ENCODE measurements around the gene LINC00237.
A peak's percentile ranks its signal among the peaks of the same experiment; 100 is the strongest.

LINC00237 gene

DNA sequence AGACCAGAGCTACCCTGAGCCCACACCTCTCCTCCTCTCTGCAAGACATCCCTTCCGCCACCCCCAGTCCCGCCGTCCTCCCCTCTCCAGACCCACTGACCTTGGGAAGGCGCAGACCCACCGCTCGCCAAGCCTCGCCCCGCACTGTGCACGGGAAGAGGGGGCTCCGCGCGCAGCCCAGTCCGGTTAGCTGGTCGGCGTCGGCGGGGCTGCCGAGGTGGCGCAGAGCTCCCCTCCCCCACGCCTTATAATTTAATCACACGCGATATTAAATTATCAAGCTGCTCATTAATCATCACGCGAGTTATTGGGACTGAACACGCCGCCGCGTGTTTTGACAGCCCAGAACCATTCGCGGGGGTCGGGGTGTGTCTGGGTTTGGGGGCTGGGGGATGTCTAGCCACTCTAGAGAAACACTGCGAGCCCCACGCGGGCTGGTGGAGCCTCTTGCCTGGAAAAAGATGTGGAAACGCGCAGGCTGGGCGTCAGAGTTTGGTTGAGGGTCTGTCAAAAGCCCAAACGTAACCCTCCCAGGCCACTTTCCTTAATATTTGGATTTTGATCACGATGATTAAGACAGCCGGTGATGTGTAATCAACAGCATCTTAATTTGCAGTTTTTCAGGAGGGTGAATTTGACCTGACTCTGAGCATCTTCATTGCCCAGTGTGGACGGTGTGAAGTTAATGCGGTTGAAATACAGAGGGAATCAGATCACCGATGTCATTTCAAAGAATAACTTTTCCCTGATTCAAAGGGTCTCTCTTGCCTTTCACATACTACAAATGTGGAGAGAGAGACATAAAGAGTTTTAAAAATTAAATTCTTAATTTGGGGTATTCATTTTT is at the start of gene LINC00237:
LINC00237 (minus strand) TSS at position 188 of the 847 bp plus-strand sequence.
- no peak for DNase-seq (ENCODE audit: low spot score)

DNA sequence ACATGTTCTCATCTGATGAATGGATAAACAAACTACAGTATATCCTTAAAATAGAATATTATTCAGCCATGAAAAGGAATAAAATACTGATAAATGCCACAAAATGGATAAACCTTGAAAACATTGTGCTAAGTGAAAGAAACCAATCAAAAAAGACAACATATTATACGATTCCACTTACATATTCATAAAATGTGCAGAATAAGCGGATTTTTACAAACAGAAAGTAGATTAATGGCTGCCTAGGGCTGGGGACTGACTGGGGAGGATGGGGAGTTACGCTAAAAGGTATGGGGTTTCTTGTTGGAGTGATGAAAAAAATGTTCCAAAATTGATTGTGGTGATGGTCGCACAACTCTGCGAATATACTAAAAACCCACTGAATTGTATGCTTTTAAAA is 49.1 kb upstream of the LINC00237 start:
- no peak for DNase-seq (ENCODE audit: low spot score)

DNA sequence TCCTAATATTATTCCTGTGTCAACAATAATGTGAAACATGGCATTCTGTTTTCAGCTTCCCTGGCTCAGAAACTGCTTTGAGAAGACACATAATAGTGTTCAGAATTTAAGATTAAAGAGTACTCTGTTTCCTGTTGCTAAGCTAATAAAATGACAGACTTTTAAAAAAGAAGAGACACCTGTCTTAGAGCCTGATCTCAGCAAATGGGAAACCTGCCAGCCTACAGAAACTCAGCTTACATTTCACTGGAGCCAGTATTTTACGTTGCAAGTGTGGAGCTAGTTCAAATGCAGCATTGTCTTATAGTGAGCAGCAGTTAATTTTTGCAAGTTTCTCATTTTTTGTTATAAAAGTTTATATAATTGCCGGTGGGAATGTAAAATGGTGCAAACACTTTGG is 48.5 kb upstream of the LINC00237 start:
- DNase-seq (ENCODE audit: low spot score): no peak

DNA sequence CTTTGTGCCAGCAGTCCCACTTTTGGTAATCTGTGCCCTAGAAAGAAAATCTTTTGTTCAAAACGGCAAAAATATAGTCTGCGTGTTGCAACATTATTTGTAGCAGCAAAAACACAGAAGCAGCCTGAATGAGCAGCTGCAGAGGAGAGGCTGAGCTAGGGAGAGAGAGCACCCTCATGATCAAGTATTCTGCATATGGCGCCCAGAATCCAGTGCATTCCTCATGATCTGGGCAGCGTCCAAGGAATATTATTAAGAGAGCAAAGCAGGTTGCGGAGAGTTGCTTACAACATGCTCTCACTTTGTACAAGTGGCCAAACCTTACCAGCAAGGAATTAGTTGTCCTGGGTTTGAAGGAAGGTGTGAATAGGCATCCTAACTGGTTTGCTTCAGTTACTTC is 45.6 kb upstream of the LINC00237 start:
- no peak for DNase-seq (ENCODE audit: low spot score)

DNA sequence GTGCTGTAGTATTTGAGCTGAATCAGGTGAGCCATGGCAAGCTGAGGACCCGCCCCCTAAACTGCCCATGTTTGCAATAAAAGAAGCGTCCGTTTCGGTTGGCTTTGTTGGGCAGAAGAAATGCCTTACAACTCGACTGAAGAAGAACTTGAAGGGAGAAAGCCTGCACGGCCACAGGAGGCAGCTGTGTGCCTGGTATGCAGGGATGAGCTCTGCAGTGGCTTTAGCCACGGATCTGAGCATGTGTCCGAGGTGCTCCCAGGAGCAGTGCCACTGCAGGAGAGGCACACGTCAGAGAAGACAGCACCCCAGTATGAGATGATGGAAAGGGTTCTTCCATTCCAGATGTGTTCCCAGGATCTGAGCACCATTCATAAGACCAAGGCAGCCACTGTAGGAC is 43.2 kb upstream of the LINC00237 start:
- DNase-seq (ENCODE audit: low spot score): no peak

- DNase-seq (ENCODE audit: low spot score): no peak
Measured at GRCh38 chr20:21147593-21147992, 41.4 kb upstream of the LINC00237 start.

DNA sequence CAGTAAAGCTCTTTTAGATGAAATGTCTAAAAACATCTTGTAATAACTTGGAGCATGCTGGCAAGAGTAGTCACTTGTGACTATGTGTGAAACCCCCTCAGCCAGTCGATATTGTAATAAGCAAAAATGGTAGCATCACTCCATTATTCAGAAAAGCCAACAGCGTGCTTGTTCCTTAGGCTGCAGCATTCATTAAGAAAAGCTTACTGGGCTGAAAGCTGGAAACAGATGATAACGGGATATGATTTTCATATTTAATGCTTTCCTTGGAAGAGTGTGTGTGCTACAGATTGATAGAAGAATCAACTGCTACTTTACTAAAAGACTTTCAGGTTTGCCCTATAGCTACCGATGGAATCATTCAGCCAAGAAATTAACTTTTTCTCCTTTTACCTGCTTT is 40.1 kb upstream of the LINC00237 start:
- DNase-seq (ENCODE audit: low spot score): no peak

DNA sequence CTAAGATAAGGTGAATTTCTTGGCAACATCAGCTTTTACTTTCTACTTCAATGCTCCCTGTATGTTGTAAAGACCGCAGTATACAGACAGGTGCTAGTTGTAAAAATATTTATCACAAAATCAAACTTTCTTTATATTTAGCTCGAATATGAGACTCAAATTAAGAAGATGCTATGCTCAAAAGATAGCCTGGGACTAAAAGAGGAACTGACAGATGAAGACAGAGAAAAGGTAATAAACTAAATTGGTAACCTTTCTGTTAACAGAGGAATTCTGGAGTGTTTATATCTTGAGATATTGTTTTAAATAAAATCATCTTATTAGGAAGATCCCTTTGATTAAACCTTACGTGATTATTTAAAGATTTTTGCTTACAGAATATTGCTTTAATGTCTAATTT is 39.3 kb upstream of the LINC00237 start:
- DNase-seq (ENCODE audit: low spot score): no peak

- no peak for DNase-seq (ENCODE audit: low spot score)
Measured at GRCh38 chr20:21143194-21143890, 37.2 kb upstream of the LINC00237 start.

DNA sequence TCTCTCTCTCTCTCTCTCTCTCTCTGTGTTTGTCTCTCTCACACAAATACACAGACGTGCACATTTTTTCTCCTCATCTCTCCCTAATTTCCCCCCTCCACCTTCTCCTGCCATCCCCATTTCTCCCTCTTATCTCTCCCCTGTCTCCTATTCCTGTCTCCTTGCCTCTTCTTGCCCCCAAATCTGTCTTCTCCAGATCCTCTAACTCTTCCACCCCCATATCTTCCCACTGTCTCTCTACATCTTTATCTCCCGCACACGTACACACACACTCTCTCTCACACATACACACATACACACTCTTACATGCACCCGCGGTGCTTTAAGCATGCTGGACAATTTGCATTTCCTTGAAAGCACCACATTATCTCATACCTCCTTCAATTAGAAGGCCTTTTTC is 35.7 kb upstream of the LINC00237 start:
- no peak for DNase-seq (ENCODE audit: low spot score)

DNA sequence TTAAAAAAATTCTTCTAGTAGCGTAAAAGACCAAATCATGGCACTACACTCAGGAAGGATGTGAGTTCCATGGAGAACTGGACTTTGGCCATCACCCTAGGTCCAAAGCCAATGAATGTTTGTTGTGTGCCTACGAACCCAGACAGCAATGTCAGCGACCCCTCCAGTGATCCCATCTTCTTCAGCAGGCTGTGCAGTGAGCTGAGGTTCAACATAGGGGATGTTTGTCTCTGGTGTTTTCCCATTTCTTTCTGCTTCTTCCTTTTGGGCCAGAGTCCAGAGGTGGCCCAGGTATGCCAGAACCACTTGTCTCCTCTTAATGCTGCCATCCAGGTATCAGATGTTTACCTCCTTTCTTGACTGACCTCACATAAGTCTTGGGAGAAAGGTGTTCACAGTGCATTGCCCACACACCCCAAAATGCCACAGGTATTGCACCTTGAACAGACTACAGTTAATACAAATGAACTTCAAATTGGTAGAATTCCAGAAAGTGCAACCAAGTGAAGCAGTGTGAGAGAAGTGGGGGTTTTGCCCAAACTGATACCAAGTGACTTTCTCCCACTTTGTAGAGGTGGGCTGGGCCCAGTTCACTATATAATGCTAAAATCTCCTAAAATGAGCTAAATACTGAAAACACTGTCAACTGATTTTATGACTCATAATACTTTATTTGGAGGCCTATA is 33.9 kb upstream of the LINC00237 start:
- DNase-seq (ENCODE audit: low spot score): no peak

DNA sequence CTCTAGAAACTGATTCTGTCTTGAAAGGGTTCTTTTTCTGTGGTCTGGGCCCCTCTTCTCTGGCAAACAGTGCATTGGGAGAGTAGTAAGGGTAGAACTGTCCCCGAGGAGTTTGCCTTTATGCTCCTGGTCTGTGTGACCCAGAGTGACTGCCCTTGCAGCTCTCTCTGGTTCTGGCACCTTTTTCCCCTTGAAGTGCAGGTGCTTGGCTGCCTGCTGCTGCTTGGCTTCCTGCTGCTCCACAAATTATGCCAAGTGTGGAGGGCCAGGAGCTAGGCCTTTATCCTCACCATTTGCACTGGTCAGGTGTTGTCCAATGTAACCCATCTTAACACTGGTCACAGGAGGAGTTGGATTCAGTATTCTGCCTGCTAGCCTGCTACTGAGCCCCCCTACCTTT is 30.9 kb upstream of the LINC00237 start:
- no peak for DNase-seq (ENCODE audit: low spot score)

DNA sequence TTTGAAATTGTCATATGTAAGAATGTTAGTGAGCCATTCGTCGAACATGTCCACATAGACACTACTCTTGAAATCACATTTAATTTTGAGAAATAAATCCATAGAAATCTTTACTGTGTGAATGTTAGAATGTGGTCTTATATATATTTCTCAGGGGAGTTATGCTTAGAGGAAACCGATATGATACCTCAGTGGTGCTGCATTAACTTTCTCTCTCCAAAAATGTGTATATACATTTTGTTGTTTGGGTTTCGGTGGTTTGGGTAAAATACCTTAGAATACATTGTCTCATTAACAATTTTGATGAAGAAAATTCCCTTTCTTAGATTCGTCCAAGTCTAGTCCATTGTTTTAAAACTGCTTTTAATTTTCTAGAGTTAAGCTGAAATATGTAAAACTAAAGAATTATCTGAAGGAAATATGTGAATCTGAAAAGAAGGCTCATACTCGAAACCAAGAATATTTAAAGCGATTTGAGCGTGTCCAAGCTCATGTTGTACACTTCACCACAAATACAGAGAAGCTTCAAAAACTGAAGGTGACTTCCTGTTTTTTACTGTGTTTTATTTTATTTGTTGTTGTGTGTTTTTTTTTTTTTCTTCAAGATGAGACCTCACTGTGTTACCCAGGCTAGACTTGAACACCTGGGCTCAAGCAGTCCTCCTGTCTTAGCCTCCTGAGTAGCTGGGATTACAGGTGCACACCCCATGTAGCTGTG is 30.0 kb upstream of the LINC00237 start:
- DNase-seq (ENCODE audit: low spot score): no peak

DNA sequence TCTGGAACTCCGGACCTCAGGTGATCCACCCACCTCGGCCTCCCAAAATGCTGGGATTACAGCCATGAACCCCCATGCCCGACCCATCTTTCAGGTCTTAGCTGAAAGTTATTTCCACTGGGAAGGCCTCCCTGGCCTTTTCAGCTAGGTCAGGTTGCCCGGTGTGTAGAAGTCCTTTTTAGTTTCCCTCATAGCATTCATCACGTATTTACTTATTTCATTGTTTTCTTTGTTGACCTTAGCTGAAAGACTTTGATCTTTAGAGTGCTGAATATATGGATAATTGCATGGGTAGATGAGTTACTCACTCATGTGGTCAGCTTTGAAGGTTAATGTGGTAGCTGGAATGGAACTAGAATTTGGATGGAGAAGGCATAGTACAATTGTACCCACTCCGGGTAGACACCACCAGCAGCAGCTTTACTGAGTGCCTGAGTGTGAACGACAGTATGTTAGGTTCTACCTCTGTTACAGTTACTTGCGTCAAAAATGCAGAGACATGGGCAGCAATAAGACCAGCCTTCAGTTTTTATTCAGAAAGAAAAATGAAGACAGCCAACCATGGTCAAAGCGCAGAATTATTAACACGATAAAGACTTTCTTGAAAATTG is 28.8 kb upstream of the LINC00237 start:
- peak; percentile 100 for DNase-seq (ENCODE audit: low spot score)

- DNase-seq (ENCODE audit: low spot score): no peak
Measured at GRCh38 chr20:21133917-21134622, 27.9 kb upstream of the LINC00237 start.

DNA sequence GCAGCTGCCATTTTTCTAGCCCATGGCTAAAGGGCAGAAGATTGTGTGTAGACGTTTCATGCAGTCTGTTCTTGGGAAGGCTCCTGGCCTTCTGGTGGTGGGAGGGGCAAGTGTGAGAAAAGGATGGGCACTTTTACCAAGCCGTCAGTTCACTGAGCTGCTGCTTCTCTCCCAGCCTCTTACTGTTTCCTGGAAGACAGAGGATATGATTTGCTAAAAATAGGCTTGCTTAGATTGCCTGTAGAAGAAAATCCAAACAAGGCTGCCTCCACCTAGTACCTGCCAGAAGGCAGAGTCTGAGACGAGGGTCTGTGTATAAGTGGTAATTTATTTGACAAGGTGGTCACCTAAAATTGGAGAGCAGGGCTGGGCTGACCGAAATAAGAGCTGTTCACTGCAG is 27.2 kb upstream of the LINC00237 start:
- DNase-seq (ENCODE audit: low spot score): no peak

DNA sequence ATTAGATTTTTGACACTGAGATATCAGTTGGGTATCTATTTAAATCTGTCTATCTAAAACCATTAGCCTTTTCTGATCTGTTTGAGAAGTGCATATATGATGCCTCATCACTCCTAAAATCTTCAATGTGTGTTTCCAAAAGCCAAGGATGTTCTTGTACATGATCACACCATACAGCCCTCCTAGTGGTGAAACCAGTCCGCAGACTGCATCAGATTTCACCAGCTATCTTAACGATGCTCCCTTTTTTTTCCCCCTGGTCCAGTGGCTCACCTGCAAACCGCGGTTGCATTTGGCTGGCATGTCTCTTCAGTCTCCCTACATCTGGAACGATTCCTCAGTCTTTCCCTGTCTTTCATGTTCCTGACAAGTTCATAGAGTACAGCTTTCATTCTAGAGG is 23.7 kb upstream of the LINC00237 start:
- DNase-seq (ENCODE audit: low spot score): peak; percentile 20

DNA sequence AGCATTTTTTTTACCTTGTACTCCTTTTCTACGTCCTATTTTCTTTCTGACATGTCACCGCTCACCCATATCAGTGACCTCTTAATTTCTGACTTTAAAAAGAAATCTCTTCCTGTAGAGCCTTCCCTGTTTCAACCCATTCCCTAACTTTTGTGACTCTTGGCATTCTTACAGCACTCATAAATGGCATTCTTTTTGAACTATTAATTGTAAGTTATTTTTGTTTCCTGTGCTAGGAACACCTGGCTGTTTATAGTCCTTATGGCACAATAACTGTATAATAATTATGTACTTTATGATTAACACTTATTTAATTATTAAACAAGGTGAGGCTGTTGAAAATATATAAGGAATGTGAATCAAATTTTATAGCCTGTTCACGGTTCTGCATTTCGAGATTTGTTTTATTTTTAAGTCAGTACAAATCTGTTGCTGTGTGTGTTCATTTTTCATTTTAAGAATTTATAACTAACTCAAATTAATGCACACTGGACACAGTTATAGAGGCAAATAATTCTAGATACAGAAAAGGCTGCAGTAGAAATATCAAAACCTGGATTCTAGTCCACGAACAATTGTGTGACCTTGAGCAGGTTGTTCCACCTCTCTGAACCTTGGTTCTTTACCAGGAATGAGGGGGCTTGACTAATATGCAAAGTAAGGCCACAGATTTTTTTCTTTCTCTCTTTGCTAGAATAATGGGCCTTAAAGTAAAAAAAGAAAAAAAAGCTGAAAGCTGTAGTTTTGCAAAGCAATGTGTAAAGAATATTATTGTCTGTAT is 21.2 kb upstream of the LINC00237 start:
- DNase-seq (ENCODE audit: low spot score): no peak

- DNase-seq (ENCODE audit: low spot score): no peak
Measured at GRCh38 chr20:21126581-21126870, 20.4 kb upstream of the LINC00237 start.

DNA sequence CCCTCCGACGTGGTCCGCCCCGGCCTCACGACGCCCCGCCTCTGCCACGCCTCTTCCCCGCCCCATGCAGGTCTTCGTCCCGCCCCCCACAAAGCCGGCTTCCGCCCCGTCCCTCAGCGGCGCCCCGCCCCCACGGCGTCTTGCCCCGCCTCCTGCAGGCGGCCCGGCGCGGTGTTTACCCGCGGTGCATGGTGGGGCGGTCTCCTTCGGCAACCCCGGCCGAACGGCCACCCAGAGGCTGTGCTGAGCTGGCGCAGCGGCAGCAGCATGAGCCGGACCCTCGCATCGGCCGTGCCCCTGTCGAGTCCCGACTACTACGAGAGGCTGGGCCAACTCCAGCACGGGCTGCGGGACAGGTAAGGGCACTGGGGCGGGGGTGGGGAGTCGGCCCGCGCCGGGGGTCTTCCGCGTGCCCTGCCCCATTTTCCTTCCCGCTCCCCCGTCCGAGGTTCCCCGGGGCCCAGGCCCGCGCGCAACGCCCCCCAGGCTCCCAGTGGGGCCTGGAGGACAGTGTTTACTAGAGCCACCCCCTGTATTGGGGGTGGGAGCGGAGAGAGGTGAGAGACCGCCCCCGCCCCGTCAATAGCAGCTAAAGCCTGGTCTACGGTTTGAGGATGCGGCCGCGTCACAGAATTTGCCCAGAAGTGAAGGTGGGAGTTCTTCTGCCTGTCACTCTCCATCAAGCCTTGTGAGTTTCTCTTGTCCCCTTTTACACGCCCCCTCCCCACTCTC is 19.9 kb upstream of the LINC00237 start, which contains the start of gene KIZ:
KIZ (plus strand) TSS at position 234 of the 732 bp plus-strand sequence; CDS start at position 268, 34 bp downstream.
- peak; percentile 97 for DNase-seq (ENCODE audit: low spot score)

Measured in SW480 (cell line).